ENCODE measurements around the gene UBALD2. TPM values are rescaled to one million over a fixed set of nuclear protein-coding genes. Genes with fewer than 3 reads are reported as not detected.

The UBALD2 gene
- total and polyA plus RNA-seq, 2 of the 4 experiments (the other 2 are of a cell fraction), result 0.90 to 12.1 TPM

- Histone ChIP-seq H2BK120ac (ENCODE audit: low read depth, low read length) (no peak overlapping the region), H3K27me3 (ENCODE audit: control insufficient read depth, insufficient read depth, low read length) (no peaks in the 10 kb centered on the region), H3K23ac (ENCODE audit: low read depth, low read length) (no peak overlapping the region), H2AK9ac (replicated peaks; ENCODE audit: low read depth, low read length, poor library complexity) (peak overlapping the region; percentile 26), H3K9ac (ENCODE audit: low read depth, low read length) (no peak overlapping the region), H2BK20ac (ENCODE audit: low read depth, low read length) (no peak overlapping the region), H3K9me3 (ENCODE audit: control insufficient read depth, insufficient read depth, low read length) (no peaks in the 10 kb centered on the region), H3K4ac (ENCODE audit: low read depth, low read length) (no peak overlapping the region), H3K4me3 (ENCODE audit: insufficient read depth, low read depth, low read length) (no peak overlapping the region), H3K9me1 (ENCODE audit: insufficient read depth, low read length) (peaks cover 6% of the 10 kb centered on the region), H2AK5ac (ENCODE audit: low read depth, low read length) (no peak overlapping the region), H3K14ac (replicated peaks; ENCODE audit: low read depth, low read length) (no peak overlapping the region), H2BK15ac (ENCODE audit: low read depth, low read length) (no peak overlapping the region), H3K36me3 (ENCODE audit: control insufficient read depth, insufficient read depth, low read length) (peaks cover 4% of the 10 kb centered on the region), H2AFZ (replicated peaks; ENCODE audit: low read length, poor library complexity) (peak overlapping the region; percentile 1), H4K8ac (ENCODE audit: low read depth in 2 of 2, low read length in 2 of 2) (no peak overlapping the region), H3K18ac (ENCODE audit: low read depth, low read length) (no peak overlapping the region), H4K91ac (ENCODE audit: insufficient read depth, low read depth, low read length) (no peak overlapping the region), H3K56ac (ENCODE audit: extremely low read depth, insufficient read depth, low read length) (no peak overlapping the region), H4K5ac (ENCODE audit: low read depth, low read length) (no peak overlapping the region), H3K79me1 (ENCODE audit: low read depth in 1 of 2, low read length in 2 of 2) (peaks cover 0 to 5% of the 10 kb centered on the region in 2 experiments; a peak in 1 of 4 replicates), H4K20me1 (ENCODE audit: insufficient read depth, low read length) (no peaks in the 10 kb centered on the region; the same call in 1 of the 2 replicates), H3K4me2 (ENCODE audit: low read depth, low read length) (no peak overlapping the region), H3K27ac (ENCODE audit: insufficient read depth, low read length) (no peak overlapping the region), H2BK5ac (ENCODE audit: low read depth, low read length, poor library complexity, severe bottlenecking) (no peak overlapping the region), H3K4me1 (ENCODE audit: control insufficient read depth, insufficient read depth, low read length) (peaks cover 7% of the 10 kb centered on the region)
- intact Hi-C loops (cut with micrococcal nuclease) (no loop called here), in situ Hi-C loops (cut with MboI; ENCODE audit: low sequenced_read_pairs) (no loop called here), dilution Hi-C loops (cut with HindIII; ENCODE audit: low sequenced_read_pairs, unreplicated experiment) (no loop called here)
- POLR2A ChIA-PET (ENCODE audit: unreplicated experiment), result no interaction called here
- no TSS peak for BruUV-seq (replicated peaks)
- ATAC-seq (ENCODE audit: low read depth) (no peak), DNase-seq (no peak)
- WGBS, 2 experiments (ENCODE audit: extremely low coverage in 2 of 2, insufficient read length in 1 of 2), result 97% methylated on average over 6 of the region's 19 CpGs; no CpG with 5 or more reads in 1 of the 2 experiments
- TF ChIP-seq RFX5 (IDR thresholded peaks at IDR 0.05; ENCODE audit: low read depth, low read length) (no peak), BHLHE40 (IDR thresholded peaks at IDR 0.05; ENCODE audit: low read depth, low read length) (no peak), CHD1 (IDR thresholded peaks at IDR 0.05; ENCODE audit: low read depth, low read length) (no peak), MXI1 (IDR thresholded peaks at IDR 0.05; ENCODE audit: borderline replicate concordance, low read depth, low read length) (no peak), ELK1 (IDR thresholded peaks at IDR 0.05; ENCODE audit: borderline replicate concordance, low read depth, low read length) (no peak), RAD21 (IDR thresholded peaks at IDR 0.05; ENCODE audit: low read length) (no peak), USF2 (IDR thresholded peaks at IDR 0.05; ENCODE audit: low read depth, low read length) (no peak), MAFK (IDR thresholded peaks at IDR 0.05; ENCODE audit: low read depth, low read length) (no peak), POLR2A (IDR thresholded peaks at IDR 0.05; ENCODE audit: low read depth, low read length) (no peak), NFE2L2 (IDR thresholded peaks at IDR 0.05; ENCODE audit: low read depth, low read length) (no peak), CEBPB (IDR thresholded peaks at IDR 0.05; ENCODE audit: low read depth, low read length) (no peak), CTCF (conservative IDR thresholded peaks at IDR 0.05; ENCODE audit: low read depth, low read length) (no peak), FOS (IDR thresholded peaks at IDR 0.05; ENCODE audit: low read depth, low read length) (no peak)
- CTCF ChIA-PET, result no interaction called here
Measured at GRCh38 chr17:76278268-76278908, 13.2 kb downstream of the UBALD2 start.

All from IMR-90 (cell line).